NCI-H2196 treated with DMSO at 0.1 percent for 48 hours (cell line): Measurements from ENCODE around the gene APOL4.
"Not testable (repeated sequence)": the region's sequence is repeated elsewhere in the genome, so short reads cannot be mapped to it uniquely, and the experiment has no call there.

Experiments
- DNase-seq: peaks from one replicate; lab custom pipeline; 2025; ENCODE audit not compliant: unreplicated experiment; lab: John Stamatoyannopoulos, UW

The APOL4 gene

GRCh38 chr22:36232715-36233401 is 31.2 kb upstream of the APOL4 start:
- DNase-seq, result no peak

- not testable (repeated sequence) for DNase-seq
These were observed 29.4 kb upstream of the APOL4 start for GRCh38 chr22:36231051-36231450.

- DNase-seq, result not testable (repeated sequence)
These were observed 28.0 kb upstream of the APOL4 start for GRCh38 chr22:36229649-36230048.

- no peak for DNase-seq
These were observed 27.3 kb upstream of the APOL4 start for GRCh38 chr22:36228944-36229343.

- not testable (repeated sequence) for DNase-seq
These were observed 26.8 kb upstream of the APOL4 start for GRCh38 chr22:36228369-36228768.

- DNase-seq, result no peak
These were observed 26.2 kb upstream of the APOL4 start for GRCh38 chr22:36227806-36228205.

GRCh38 chr22:36227396-36227795 is 25.8 kb upstream of the APOL4 start:
- DNase-seq, result no peak

- no peak for DNase-seq
These were observed 24.6 kb upstream of the APOL4 start for GRCh38 chr22:36226189-36226588.

GRCh38 chr22:36225333-36225922 is 23.8 kb upstream of the APOL4 start:
- no peak for DNase-seq

GRCh38 chr22:36224245-36224644 is 22.6 kb upstream of the APOL4 start:
- no peak for DNase-seq

- DNase-seq, result no peak
These were observed 21.9 kb upstream of the APOL4 start for GRCh38 chr22:36223504-36223903.

- no peak for DNase-seq
These were observed 21.4 kb upstream of the APOL4 start for GRCh38 chr22:36222887-36223450.

GRCh38 chr22:36221799-36222751 is 20.5 kb upstream of the APOL4 start:
- DNase-seq, result no peak

- DNase-seq, result no peak
These were observed 18.9 kb upstream of the APOL4 start for GRCh38 chr22:36220451-36220921.

- no peak for DNase-seq
These were observed 17.1 kb upstream of the APOL4 start for GRCh38 chr22:36218648-36219193.

- no peak for DNase-seq
These were observed 14.4 kb upstream of the APOL4 start for GRCh38 chr22:36215981-36216380.

- DNase-seq, result no peak
These were observed 12.0 kb upstream of the APOL4 start for GRCh38 chr22:36213586-36213985.

- DNase-seq, result no peak
These were observed 11.3 kb upstream of the APOL4 start for GRCh38 chr22:36212901-36213300.

GRCh38 chr22:36211237-36211861 is 9.7 kb upstream of the APOL4 start:
- no peak for DNase-seq

GRCh38 chr22:36210224-36210623 is 8.6 kb upstream of the APOL4 start:
- no peak for DNase-seq
